ENCODE results near the gene OGFOD1.
"Not testable (repeated sequence)": the region's sequence is repeated elsewhere in the genome, so short reads cannot be mapped to it uniquely, and the experiment has no call there.

OGFOD1 gene

GRCh38 chr16:56482683-56483236, 31.4 kb downstream of the OGFOD1 start:
- Mint-ChIP-seq H3K9me3 (no peaks in the 10 kb centered on the region), H3K4me1 (peaks cover 7% of the 10 kb centered on the region), H3K27me3 (no peaks in the 10 kb centered on the region), H3K4me3 (no peak overlapping the region), H3K36me3 (peaks cover 14% of the 10 kb centered on the region), H3K27ac (no peak overlapping the region)

- peaks cover 14% of the 10 kb centered on the region for H3K36me3 Mint-ChIP-seq
Observed at GRCh38 chr16:56483394-56483793, 32.0 kb downstream of the OGFOD1 start.

GRCh38 chr16:56488035-56488434, 36.7 kb downstream of the OGFOD1 start:
- peak overlapping the region; percentile 27 for H3K27ac Mint-ChIP-seq
- peaks cover 19% of the 10 kb centered on the region for H3K36me3 Mint-ChIP-seq
- H3K4me3 Mint-ChIP-seq, result no peak overlapping the region
- H3K9me3 Mint-ChIP-seq, result no peaks in the 10 kb centered on the region
- H3K27me3 Mint-ChIP-seq, result no peaks in the 10 kb centered on the region
- no peaks in the 10 kb centered on the region for H3K4me1 Mint-ChIP-seq

More at GRCh38 chr16:56483394-56483793, 32.0 kb downstream of the OGFOD1 start:
- Mint-ChIP-seq H3K27me3 (no peaks in the 10 kb centered on the region), H3K27ac (no peak overlapping the region), H3K4me3 (no peak overlapping the region), H3K9me3 (no peaks in the 10 kb centered on the region), H3K4me1 (peaks cover 5% of the 10 kb centered on the region)

- not testable (repeated sequence) for H3K27me3 Mint-ChIP-seq, H3K27ac Mint-ChIP-seq, H3K4me1 Mint-ChIP-seq, H3K4me3 Mint-ChIP-seq, H3K9me3 Mint-ChIP-seq
- H3K36me3 Mint-ChIP-seq, result peaks cover 21% of the 10 kb centered on the region
Observed at GRCh38 chr16:56488868-56489267, 37.5 kb downstream of the OGFOD1 start.

GRCh38 chr16:56491657-56492261, 40.4 kb downstream of the OGFOD1 start:
- Mint-ChIP-seq H3K4me3 (no peak overlapping the region), H3K4me1 (no peaks in the 10 kb centered on the region), H3K36me3 (peaks cover 21% of the 10 kb centered on the region), H3K27ac (no peak overlapping the region), H3K9me3 (no peaks in the 10 kb centered on the region), H3K27me3 (no peaks in the 10 kb centered on the region)

GRCh38 chr16:56493126-56493525, 41.8 kb downstream of the OGFOD1 start:
- no peak overlapping the region for H3K4me3 Mint-ChIP-seq
- no peaks in the 10 kb centered on the region for H3K27me3 Mint-ChIP-seq
- no peak overlapping the region for H3K27ac Mint-ChIP-seq
- H3K36me3 Mint-ChIP-seq, result peaks cover 26% of the 10 kb centered on the region
- H3K9me3 Mint-ChIP-seq, result no peaks in the 10 kb centered on the region
- H3K4me1 Mint-ChIP-seq, result no peaks in the 10 kb centered on the region

GRCh38 chr16:56493815-56494214, 42.5 kb downstream of the OGFOD1 start:
- Mint-ChIP-seq H3K4me3 (no peak overlapping the region), H3K4me1 (no peaks in the 10 kb centered on the region), H3K27me3 (no peaks in the 10 kb centered on the region), H3K9me3 (no peaks in the 10 kb centered on the region), H3K27ac (no peak overlapping the region), H3K36me3 (peaks cover 31% of the 10 kb centered on the region)

GRCh38 chr16:56505181-56505580, 53.8 kb downstream of the OGFOD1 start:
- Mint-ChIP-seq H3K9me3 (no peaks in the 10 kb centered on the region), H3K4me3 (no peak overlapping the region), H3K27me3 (no peaks in the 10 kb centered on the region), H3K27ac (peak overlapping the region; percentile 72), H3K4me1 (no peaks in the 10 kb centered on the region), H3K36me3 (peaks cover 18% of the 10 kb centered on the region)

- Mint-ChIP-seq H3K27ac (peak overlapping the region; percentile 74), H3K4me3 (no peak overlapping the region), H3K27me3 (no peaks in the 10 kb centered on the region), H3K9me3 (no peaks in the 10 kb centered on the region), H3K36me3 (peaks cover 21% of the 10 kb centered on the region), H3K4me1 (peaks cover 5% of the 10 kb centered on the region)
Observed at GRCh38 chr16:56506941-56507340, 55.6 kb downstream of the OGFOD1 start.

GRCh38 chr16:56510544-56510943, 59.2 kb downstream of the OGFOD1 start:
- peaks cover 20% of the 10 kb centered on the region for H3K36me3 Mint-ChIP-seq
- no peaks in the 10 kb centered on the region for H3K9me3 Mint-ChIP-seq
- H3K27ac Mint-ChIP-seq, result no peak overlapping the region

GRCh38 chr16:56512025-56512424, 60.7 kb downstream of the OGFOD1 start:
- Mint-ChIP-seq H3K27ac (no peak overlapping the region), H3K4me1 (peaks cover 47% of the 10 kb centered on the region), H3K36me3 (peaks cover 13% of the 10 kb centered on the region), H3K27me3 (no peaks in the 10 kb centered on the region), H3K9me3 (no peaks in the 10 kb centered on the region), H3K4me3 (no peak overlapping the region)

More at GRCh38 chr16:56510544-56510943, 59.2 kb downstream of the OGFOD1 start:
- H3K4me3 Mint-ChIP-seq, result no peak overlapping the region
- H3K4me1 Mint-ChIP-seq, result peaks cover 32% of the 10 kb centered on the region
- no peaks in the 10 kb centered on the region for H3K27me3 Mint-ChIP-seq

GRCh38 chr16:56513091-56513490, 61.7 kb downstream of the OGFOD1 start:
- Mint-ChIP-seq H3K27ac (no peak overlapping the region), H3K9me3 (no peaks in the 10 kb centered on the region), H3K4me1 (peaks cover 58% of the 10 kb centered on the region), H3K36me3 (peaks cover 10% of the 10 kb centered on the region), H3K27me3 (no peaks in the 10 kb centered on the region), H3K4me3 (no peak overlapping the region)

GRCh38 chr16:56513972-56514371, 62.6 kb downstream of the OGFOD1 start:
- Mint-ChIP-seq H3K9me3 (no peaks in the 10 kb centered on the region), H3K36me3 (peaks cover 8% of the 10 kb centered on the region), H3K27ac (no peak overlapping the region), H3K4me1 (peaks cover 65% of the 10 kb centered on the region), H3K4me3 (no peak overlapping the region), H3K27me3 (no peaks in the 10 kb centered on the region)

- Mint-ChIP-seq H3K9me3 (no peaks in the 10 kb centered on the region), H3K27me3 (no peaks in the 10 kb centered on the region), H3K4me1 (peaks cover 65% of the 10 kb centered on the region), H3K27ac (peak overlapping the region; percentile 3), H3K4me3 (no peak overlapping the region), H3K36me3 (peaks cover 8% of the 10 kb centered on the region)
Observed at GRCh38 chr16:56514845-56515244, 63.5 kb downstream of the OGFOD1 start.

GRCh38 chr16:56515665-56516064, 64.3 kb downstream of the OGFOD1 start:
- peaks cover 73% of the 10 kb centered on the region for H3K4me1 Mint-ChIP-seq
- H3K27ac Mint-ChIP-seq, result peak overlapping the region; percentile 30
- H3K36me3 Mint-ChIP-seq, result peaks cover 6% of the 10 kb centered on the region
- H3K27me3 Mint-ChIP-seq, result no peaks in the 10 kb centered on the region
- H3K4me3 Mint-ChIP-seq, result no peak overlapping the region
- no peaks in the 10 kb centered on the region for H3K9me3 Mint-ChIP-seq

GRCh38 chr16:56517206-56517605, 65.9 kb downstream of the OGFOD1 start:
- peaks cover 69% of the 10 kb centered on the region for H3K4me1 Mint-ChIP-seq
- no peaks in the 10 kb centered on the region for H3K27me3 Mint-ChIP-seq
- H3K4me3 Mint-ChIP-seq, result no peak overlapping the region
- no peaks in the 10 kb centered on the region for H3K9me3 Mint-ChIP-seq
- peaks cover 2% of the 10 kb centered on the region for H3K36me3 Mint-ChIP-seq
- peak overlapping the region; percentile 65 for H3K27ac Mint-ChIP-seq

- peaks cover 62% of the 10 kb centered on the region for H3K4me1 Mint-ChIP-seq
Observed at GRCh38 chr16:56518425-56518824, 67.1 kb downstream of the OGFOD1 start.

More at GRCh38 chr16:56518425-56518824, 67.1 kb downstream of the OGFOD1 start:
- peak overlapping the region; percentile 79 for H3K27ac Mint-ChIP-seq
- H3K9me3 Mint-ChIP-seq, result no peaks in the 10 kb centered on the region
- peak overlapping the region; percentile 86 for H3K4me3 Mint-ChIP-seq
- peaks cover 2% of the 10 kb centered on the region for H3K36me3 Mint-ChIP-seq
- no peaks in the 10 kb centered on the region for H3K27me3 Mint-ChIP-seq
